Stimulated activated CD8-positive, alpha-beta memory T cell treated with anti-CD3 and anti-CD28 coated beads, Interleukin-7, amount 100 ng/mL, for 1 hour (primary cell): ENCODE results near the gene FREY1.

ENCODE experiments used
- DNase-seq, 2 donors: peaks; one replicate each; pipeline ENCODE4 v3.0.0-alpha.2; 2020; ENCODE audit warnings: low read depth in 2 of 2

FREY1 gene

GRCh38 chr11:45894555-45895247 is 12.4 kb downstream of the FREY1 start:
- DNase-seq: no peak

- DNase-seq: no peak
Measured at GRCh38 chr11:45892856-45893255, 14.2 kb downstream of the FREY1 start.

GRCh38 chr11:45890886-45891550 is 16.1 kb downstream of the FREY1 start:
- no peak for DNase-seq

- no peak for DNase-seq
Measured at GRCh38 chr11:45889966-45890365, 17.1 kb downstream of the FREY1 start.

GRCh38 chr11:45889555-45889954 is 17.5 kb downstream of the FREY1 start:
- no peak for DNase-seq

GRCh38 chr11:45887587-45887986 is 19.5 kb downstream of the FREY1 start:
- DNase-seq: no peak

- no peak for DNase-seq
Measured at GRCh38 chr11:45886816-45887520, 20.1 kb downstream of the FREY1 start.

- DNase-seq: no peak
Measured at GRCh38 chr11:45885921-45886721, 20.9 kb downstream of the FREY1 start.

- peak; percentile 13 to 29 for DNase-seq
Measured at GRCh38 chr11:45885274-45885920, 21.7 kb downstream of the FREY1 start, which contains the start of gene MAPK8IP1. TSS of gene MAPK8IP1 (plus strand) at chr11:45885651. CDS start at chr11:45885821, 170 bp downstream.

- DNase-seq: no peak
Measured at GRCh38 chr11:45884596-45885185, 22.4 kb downstream of the FREY1 start.

GRCh38 chr11:45881708-45882368 is 25.2 kb downstream of the FREY1 start:
- DNase-seq: no peak

- no peak for DNase-seq
Measured at GRCh38 chr11:45880772-45881570, 26.1 kb downstream of the FREY1 start.

GRCh38 chr11:45879803-45880686 is 27.0 kb downstream of the FREY1 start:
- no peak for DNase-seq

- DNase-seq: no peak
Measured at GRCh38 chr11:45877845-45878244, 29.2 kb downstream of the FREY1 start.

- no peak for DNase-seq
Measured at GRCh38 chr11:45877221-45877620, 29.9 kb downstream of the FREY1 start.

GRCh38 chr11:45876401-45876800 is 30.7 kb downstream of the FREY1 start:
- DNase-seq: no peak

- DNase-seq: no peak
Measured at GRCh38 chr11:45872651-45873356, 34.3 kb downstream of the FREY1 start.

- DNase-seq: no peak
Measured at GRCh38 chr11:45871638-45872037, 35.4 kb downstream of the FREY1 start.
